Tongue (tissue), 3 donors: Measurements from ENCODE around the gene SSX3. TPM values are rescaled to one million over a fixed set of nuclear protein-coding genes. Genes with fewer than 3 reads are reported as not detected.
A peak's percentile ranks its signal among the peaks of the same experiment; 100 is the strongest.
"Not testable (repeated sequence)": the region's sequence is repeated elsewhere in the genome, so short reads cannot be mapped to it uniquely, and the experiment has no call there.

ENCODE experiments used
- DNase-seq: peaks from one replicate; pipeline ENCODE4 v3.0.0-alpha.2; 2015
- small RNA-seq: library from RNA; depleted of rRNA; stranded (forward); fragments of <200 nt; gene quantifications from one replicate; pipeline ENCODE3, GENCODE V24; 2014; ENCODE audit warnings: low replicate concordance
- total RNA-seq: library from RNA; depleted of rRNA; stranded (reverse); fragments of >200 nt; gene quantifications from one replicate; pipeline ENCODE4 v1.2.3, GENCODE V29; 2014

The SSX3 gene
- total RNA-seq: not detected

DNA sequence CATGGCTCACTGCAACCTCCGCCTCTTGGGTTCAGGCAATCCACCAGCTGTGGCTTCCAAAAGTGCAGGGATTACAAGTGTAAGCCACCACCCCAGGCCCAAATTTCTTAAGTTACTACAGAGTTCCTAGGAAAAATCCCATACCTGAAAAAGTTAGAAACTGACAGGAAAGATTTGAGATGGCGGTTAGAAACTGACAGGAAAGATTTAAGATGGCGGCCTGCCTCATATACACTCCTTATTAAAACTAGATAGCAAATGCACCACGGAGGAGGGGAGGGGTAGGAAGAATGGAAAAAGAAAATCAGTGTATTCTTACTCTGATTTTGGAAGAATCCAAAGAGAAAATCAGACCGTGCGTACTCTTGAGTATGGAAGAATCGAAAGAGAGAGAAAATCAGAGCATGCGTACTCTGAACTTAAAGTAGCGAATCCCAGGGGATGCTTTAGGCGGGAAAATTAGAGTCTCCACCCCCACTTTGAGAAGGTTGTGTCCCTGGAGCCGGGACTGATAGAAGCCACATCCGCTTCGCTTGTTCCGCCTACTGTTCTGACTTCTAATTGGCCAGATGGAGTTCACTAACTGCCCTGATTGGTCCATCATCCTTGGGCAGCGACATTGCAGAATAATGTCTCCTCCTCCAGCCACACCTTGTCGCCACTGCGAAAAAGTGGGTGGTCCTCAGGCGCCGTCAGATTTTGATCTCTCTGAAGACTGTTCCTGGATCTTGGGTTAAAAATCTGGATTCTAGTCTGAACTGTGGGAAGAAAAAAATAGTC is at the start of gene SSX3:
TSS of gene SSX3 (minus strand) at position 389 of the 780 bp plus-strand sequence. CDS start 1,454 bp downstream, outside the sequence.
- DNase-seq: not testable (repeated sequence)

DNA sequence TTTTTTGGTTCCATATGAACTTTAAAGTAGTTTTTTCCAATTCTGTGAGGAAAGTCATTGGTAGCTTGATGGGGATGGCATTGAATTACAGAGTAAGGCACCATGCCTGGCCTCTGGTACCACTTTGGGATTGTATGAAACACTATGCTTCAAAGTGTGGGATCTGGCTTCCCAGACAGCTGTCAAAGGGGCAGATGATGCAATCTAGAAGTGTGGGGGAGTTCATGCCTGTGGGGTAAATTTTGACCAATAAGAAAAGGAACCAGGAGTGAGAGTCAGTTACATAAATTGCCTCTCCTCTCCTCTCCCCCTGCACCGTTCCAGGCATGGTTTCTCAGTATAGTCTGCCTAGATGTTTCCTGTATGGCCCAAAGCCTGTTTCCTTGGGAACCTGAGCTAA is 41.3 kb upstream of the SSX3 start:
- not testable (repeated sequence) for DNase-seq

- DNase-seq: not testable (repeated sequence)
Measured at GRCh38 chrX:48396931-48397330, 40.4 kb upstream of the SSX3 start.

DNA sequence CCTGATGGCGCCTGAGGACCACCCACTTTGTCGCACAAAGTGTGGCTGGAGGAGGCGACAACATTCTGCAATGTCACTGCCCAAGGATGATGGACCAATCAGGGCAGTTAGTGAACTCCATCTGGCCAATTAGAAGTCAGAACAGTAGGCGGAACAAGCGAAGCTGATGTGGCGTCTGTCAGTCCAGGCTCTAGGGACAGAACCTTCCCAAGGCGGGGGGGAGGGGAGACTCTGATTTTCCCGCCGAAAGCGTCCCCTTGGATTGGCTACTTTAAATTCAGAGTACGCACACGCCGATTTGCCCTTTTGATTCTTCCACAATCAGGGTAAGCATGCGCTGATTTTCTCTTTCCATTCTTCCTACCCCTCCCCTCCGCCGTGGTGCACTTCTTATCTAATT is 26.7 kb upstream of the SSX3 start, which contains the start of gene SSX4:
TSS of gene SSX4 (plus strand) at position 301 of the 400 bp plus-strand sequence. CDS start 515 bp downstream, outside the sequence.
- DNase-seq: not testable (repeated sequence)

- DNase-seq: not testable (repeated sequence)
Measured at GRCh38 chrX:48370408-48370807, 13.9 kb upstream of the SSX3 start.

- not testable (repeated sequence) for DNase-seq
Measured at GRCh38 chrX:48367717-48368408, 11.4 kb upstream of the SSX3 start.

GRCh38 chrX:48359281-48359680 is 2.8 kb upstream of the SSX3 start:
- DNase-seq: peak; percentile 0

DNA sequence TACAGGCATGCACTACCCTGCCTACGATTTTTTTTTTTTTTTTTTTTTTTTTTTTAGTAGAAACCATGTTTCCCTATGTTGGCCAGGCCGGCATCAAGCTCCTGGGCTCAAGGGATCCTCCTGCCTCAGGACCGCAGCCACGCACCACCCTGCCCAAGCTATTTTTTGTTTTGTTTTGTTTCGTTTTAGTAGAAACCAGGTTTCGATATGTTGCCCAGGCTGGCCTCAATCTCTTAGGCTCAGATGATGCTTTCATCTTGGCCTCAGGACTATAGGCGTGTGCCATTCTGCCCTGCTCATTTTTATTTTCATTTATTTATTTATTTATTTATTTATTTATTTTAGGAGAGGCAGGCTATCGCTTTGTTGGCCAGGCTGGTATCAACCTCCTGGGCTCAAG is 1.2 kb upstream of the SSX3 start:
- no peak for DNase-seq

DNA sequence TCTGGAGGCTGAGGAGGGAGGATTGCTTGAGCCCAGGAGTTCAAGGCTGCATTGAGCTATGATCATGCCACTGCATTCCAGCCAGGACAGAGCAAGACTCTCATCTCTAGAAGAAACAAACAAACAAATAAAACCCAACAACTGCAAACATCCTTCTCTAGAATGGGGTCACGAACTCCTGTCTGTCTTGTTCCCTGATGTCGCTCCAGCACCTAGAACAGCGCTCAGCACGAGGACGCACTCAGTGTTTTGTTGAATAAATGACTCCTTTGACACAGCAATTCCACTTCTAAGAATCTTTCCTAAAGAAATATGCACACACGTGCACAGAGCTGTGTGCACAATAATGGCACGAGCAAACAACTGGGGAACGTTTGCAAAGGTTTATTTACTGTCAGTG is 10.4 kb downstream of the SSX3 start:
- DNase-seq: not testable (repeated sequence)

GRCh38 chrX:48313996-48314395 is 42.5 kb downstream of the SSX3 start:
- DNase-seq: not testable (repeated sequence)

GRCh38 chrX:48306175-48306574 is 50.3 kb downstream of the SSX3 start:
- DNase-seq: no peak

Small RNAs within 50 kb of the gene (small RNA-seq; reads per million reads assigned to genes)
- gene AL606490.7: not detected
- gene AL606490.9: not detected

Other genes starting within 250 kb of the SSX3 start
- not detected for gene SPACA5B, start 226.1 kb downstream of the SSX3 start, total RNA-seq
- not detected for gene SSX5, start 159.9 kb downstream of the SSX3 start, total RNA-seq
- gene SSX1, start 101.3 kb downstream of the SSX3 start, total RNA-seq: not detected
- gene SSX4, start 26.8 kb upstream of the SSX3 start, total RNA-seq: not detected
- gene SSX4B, start 55.3 kb upstream of the SSX3 start, total RNA-seq: not detected
- gene SLC38A5, start 113.6 kb upstream of the SSX3 start, total RNA-seq: 3.7 TPM
- 22.8 TPM for gene FTSJ1, start 119.5 kb upstream of the SSX3 start, total RNA-seq
- gene PORCN, start 152.3 kb upstream of the SSX3 start, total RNA-seq: 2.3 TPM
- 22.8 TPM for gene EBP, start 165.1 kb upstream of the SSX3 start, total RNA-seq
- 8.0 TPM for gene TBC1D25, start 183.0 kb upstream of the SSX3 start, total RNA-seq
- 141 TPM for gene RBM3, start 217.8 kb upstream of the SSX3 start, total RNA-seq
- 100 TPM for gene WDR13, start 240.8 kb upstream of the SSX3 start, total RNA-seq